Type B pancreatic cell (in vitro differentiated cells): Measurements from ENCODE around the gene MPIG6B. TPM values are rescaled to one million over a fixed set of nuclear protein-coding genes. Genes with fewer than 3 reads are reported as not detected.

Experiments used
- DNase-seq: peaks from one replicate; pipeline ENCODE4 v3.0.0; 2021; ENCODE audit warnings: mixed read lengths; ENCODE audit not compliant: unreplicated experiment; ENCODE audit errors: extremely low spot score
- H3K27ac Mint-ChIP-seq: 2 replicates; pipeline ENCODE4 v1.8.0; 2021; ENCODE audit warnings: mild to moderate bottlenecking, mixed read lengths
- H3K27me3 Mint-ChIP-seq: 2 replicates; pipeline ENCODE4 v1.8.0; 2021; ENCODE audit warnings: mixed read lengths
- H3K36me3 Mint-ChIP-seq: 2 replicates; pipeline ENCODE4 v1.8.0; 2021; ENCODE audit warnings: mixed read lengths
- H3K4me1 Mint-ChIP-seq: one replicate; pipeline ENCODE4 v1.8.0; 2021; ENCODE audit warnings: mixed read lengths; ENCODE audit not compliant: unreplicated experiment
- H3K4me3 Mint-ChIP-seq: 2 replicates; pipeline ENCODE4 v1.8.0; 2021; ENCODE audit warnings: mild to moderate bottlenecking, mixed read lengths
- H3K9me3 Mint-ChIP-seq: 2 replicates; pipeline ENCODE4 v1.8.0; 2021; ENCODE audit warnings: mixed read lengths
- total RNA-seq: library from RNA; stranded (reverse); gene quantifications from 2 replicates; pipeline ENCODE4 v1.2.1, GENCODE V29; 2021; ENCODE audit warnings: low replicate concordance
- TF ChIP-seq, protein P1 (sequence below): fragments of 200-600 bp; sonication (generic); conservative IDR thresholded peaks from 2 replicates; pipeline ENCODE4 v1.5.0; 2021; ENCODE audit warnings: antibody characterized with exemption, mild to moderate bottlenecking

The MPIG6B gene
- total RNA-seq, 1 donor from 2014 or later, result 0.41 TPM

DNA sequence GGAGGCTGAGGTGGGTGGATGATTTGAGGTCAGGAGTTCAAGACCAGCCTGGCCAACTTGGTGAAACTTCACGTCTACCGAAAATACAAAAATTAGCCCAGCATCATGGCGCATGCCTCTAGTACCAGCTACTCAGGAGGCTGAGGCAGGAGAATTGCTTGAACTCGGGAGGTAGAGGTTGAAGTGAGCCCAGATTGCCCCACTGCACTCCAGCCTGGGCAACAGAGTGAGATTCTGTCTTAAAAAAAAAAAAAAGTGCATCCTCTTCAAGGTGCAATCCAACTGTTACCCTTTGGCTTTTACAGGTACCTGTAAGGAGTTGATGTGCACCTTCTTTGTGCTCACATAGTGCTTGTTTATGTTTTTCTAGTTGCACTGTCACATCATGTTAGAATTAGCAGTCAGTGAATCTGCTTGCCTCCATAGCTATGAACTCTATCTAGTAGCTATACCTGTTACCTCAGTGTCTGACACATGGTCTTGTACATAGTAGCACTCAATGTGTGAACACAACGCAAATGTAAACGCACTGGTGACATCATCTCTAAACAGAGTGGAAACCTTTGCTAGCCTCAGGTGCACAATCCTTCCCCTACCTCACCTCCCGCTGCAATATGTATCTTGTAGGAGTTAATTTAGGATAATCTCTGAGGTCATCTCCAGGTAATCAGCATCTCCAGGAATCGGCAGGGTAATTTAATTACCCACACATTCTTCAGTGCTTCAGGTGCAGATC is 26.3 kb downstream of the MPIG6B start:
- Mint-ChIP-seq H3K27me3 (no peaks in the 10 kb centered on the region), H3K9me3 (no peaks in the 10 kb centered on the region), H3K36me3 (peaks cover 4% of the 10 kb centered on the region), H3K4me1 (peaks cover 11% of the 10 kb centered on the region), H3K27ac (no peak overlapping the region), H3K4me3 (no peak overlapping the region)
- TF ChIP-seq, protein P1, sequence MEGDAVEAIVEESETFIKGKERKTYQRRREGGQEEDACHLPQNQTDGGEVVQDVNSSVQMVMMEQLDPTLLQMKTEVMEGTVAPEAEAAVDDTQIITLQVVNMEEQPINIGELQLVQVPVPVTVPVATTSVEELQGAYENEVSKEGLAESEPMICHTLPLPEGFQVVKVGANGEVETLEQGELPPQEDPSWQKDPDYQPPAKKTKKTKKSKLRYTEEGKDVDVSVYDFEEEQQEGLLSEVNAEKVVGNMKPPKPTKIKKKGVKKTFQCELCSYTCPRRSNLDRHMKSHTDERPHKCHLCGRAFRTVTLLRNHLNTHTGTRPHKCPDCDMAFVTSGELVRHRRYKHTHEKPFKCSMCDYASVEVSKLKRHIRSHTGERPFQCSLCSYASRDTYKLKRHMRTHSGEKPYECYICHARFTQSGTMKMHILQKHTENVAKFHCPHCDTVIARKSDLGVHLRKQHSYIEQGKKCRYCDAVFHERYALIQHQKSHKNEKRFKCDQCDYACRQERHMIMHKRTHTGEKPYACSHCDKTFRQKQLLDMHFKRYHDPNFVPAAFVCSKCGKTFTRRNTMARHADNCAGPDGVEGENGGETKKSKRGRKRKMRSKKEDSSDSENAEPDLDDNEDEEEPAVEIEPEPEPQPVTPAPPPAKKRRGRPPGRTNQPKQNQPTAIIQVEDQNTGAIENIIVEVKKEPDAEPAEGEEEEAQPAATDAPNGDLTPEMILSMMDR, result no peak
- DNase-seq, result no peak

GRCh38 chr6:31750411-31751022 is 27.3 kb downstream of the MPIG6B start:
- DNase-seq, result no peak
- Mint-ChIP-seq H3K27me3 (no peaks in the 10 kb centered on the region), H3K9me3 (no peaks in the 10 kb centered on the region), H3K36me3 (peaks cover 4% of the 10 kb centered on the region), H3K27ac (no peak overlapping the region), H3K4me1 (peaks cover 5% of the 10 kb centered on the region), H3K4me3 (no peak overlapping the region)
- TF ChIP-seq, protein P1, result no peak

- no peaks in the 10 kb centered on the region for H3K27me3 Mint-ChIP-seq
- H3K9me3 Mint-ChIP-seq, result no peaks in the 10 kb centered on the region
- H3K27ac Mint-ChIP-seq, result no peak overlapping the region
- no peak overlapping the region for H3K4me3 Mint-ChIP-seq
- TF ChIP-seq, protein P1, result no peak
- H3K4me1 Mint-ChIP-seq, result no peaks in the 10 kb centered on the region
- no peaks in the 10 kb centered on the region for H3K36me3 Mint-ChIP-seq
- DNase-seq, result no peak
Measured at GRCh38 chr6:31752739-31753319, 29.7 kb downstream of the MPIG6B start.

GRCh38 chr6:31758281-31758680 is 35.1 kb downstream of the MPIG6B start:
- DNase-seq, result no peak
- Mint-ChIP-seq H3K27ac (no peak overlapping the region), H3K9me3 (no peaks in the 10 kb centered on the region), H3K4me1 (peaks cover 2% of the 10 kb centered on the region), H3K4me3 (no peak overlapping the region), H3K36me3 (peaks cover 18% of the 10 kb centered on the region), H3K27me3 (no peaks in the 10 kb centered on the region)
- TF ChIP-seq, protein P1, result no peak

- Mint-ChIP-seq H3K4me3 (no peak overlapping the region), H3K27me3 (no peaks in the 10 kb centered on the region), H3K4me1 (peaks cover 11% of the 10 kb centered on the region), H3K27ac (no peak overlapping the region), H3K36me3 (peaks cover 25% of the 10 kb centered on the region), H3K9me3 (no peaks in the 10 kb centered on the region)
- no peak for DNase-seq
- TF ChIP-seq, protein P1, result no peak
Measured at GRCh38 chr6:31760790-31761189, 37.6 kb downstream of the MPIG6B start.
